Ovary (tissue), 10 donors: ENCODE results near the gene CWF19L1. TPM values are rescaled to one million over a fixed set of nuclear protein-coding genes. Genes with fewer than 3 reads are reported as not detected.
A peak's percentile ranks its signal among the peaks of the same experiment; 100 is the strongest.

Experiments used
- DNase-seq, 5 donors: peaks; one replicate each; pipeline ENCODE4 v3.0.0-alpha.2; 2019 to 2020
- H3K27ac ChIP-seq, 2 donors: fragments of 200-600 bp; one replicate each; pipeline versions ENCODE4 v1.5.1 to v1.8.0; 2019 to 2022
- H3K27me3 ChIP-seq: fragments of 200-600 bp; one replicate; pipeline ENCODE4 v1.8.0; 2022
- H3K36me3 ChIP-seq: fragments of 200-600 bp; sonication (generic); one replicate; pipeline ENCODE4 v1.5.1; 2019
- H3K4me1 ChIP-seq: one replicate; pipeline ENCODE4 v1.8.1; 2013; ENCODE audit warnings: mild to moderate bottlenecking, moderate library complexity; ENCODE audit not compliant: insufficient read depth
- H3K4me3 ChIP-seq: fragments of 200-600 bp; sonication (generic); one replicate; pipeline ENCODE4 v1.5.1; 2017
- H3K9me3 ChIP-seq, 2 donors: fragments of 200-600 bp in 1 of 2; sonication (generic) in 1 of 2; one replicate each; pipeline versions ENCODE4 v1.5.1 to v1.8.1; 2013 to 2019; ENCODE audit warnings: mild to moderate bottlenecking in 1 of 2, moderate library complexity in 1 of 2
- CTCF ChIP-seq, 3 donors: fragments of 450-650 bp in 2 of 3; fragments of 200-600 bp in 1 of 3; IDR thresholded peaks; one replicate each; pipeline versions ENCODE4 v1.5.1 to v1.8.0; 2016 to 2022; ENCODE audit warnings: antibody characterized with exemption in 3 of 3, mild to moderate bottlenecking in 1 of 3
- EP300 ChIP-seq: sonication (generic); formaldehyde crosslinking; IDR thresholded peaks from one replicate; pipeline ENCODE4 v1.6.1; 2017; ENCODE audit warnings: antibody characterized with exemption
- POLR2A ChIP-seq: fragments of 450-650 bp; IDR thresholded peaks from one replicate; pipeline ENCODE4 v1.6.1; 2017; ENCODE audit warnings: antibody characterized with exemption, mild to moderate bottlenecking, moderate library complexity
- WGBS, 3 donors: extraction: QIAGEN DNeasy Blood & Tissue Kit in 1 of 3; methylation state at CpG; one replicate each; pipeline versions ENCODE4 v1.1.5 to v1.1.7; 2013 to 2017; 5-methylcytosine and 5-hydroxymethylcytosine counted together
- intact Hi-C, 4 donors: fragments of 100-400 bp; cut with DNase I; formaldehyde crosslinking; loops; one replicate each; pipeline versions ENCODE4 v1.11.0 to v1.15.1; 2022 to 2023
- long read RNA-seq, 3 donors: library from polyadenylated mRNA in 2 of 3; unstranded in 2 of 3; transcript quantifications; one replicate each; pipeline ENCODE4 v2.0.0 and lab custom pipeline, GENCODE V29; 2021 to 2026
- polyA plus RNA-seq, 2 donors: library from polyadenylated mRNA; stranded (reverse); fragments of 200-250 nt in 1 of 2; fragments of 350-450 nt in 1 of 2; fragmentation: Illumina TruSeq in 1 of 2; extraction: RNeasy Lipid Tissue Mini Kit (QIAGEN cat#74804) in 1 of 2; gene quantifications; one replicate each; pipeline ENCODE4 v1.2.3, GENCODE V29; 2013 to 2014
- total RNA-seq, 7 donors: library from RNA; depleted of rRNA in 2 of 7; stranded (reverse); fragments of >200 nt in 2 of 7; fragmentation: NEBNext Ultra II Directional in 3 of 7; extraction: Animal tissue kit (Norgen Biotek cat#: 25700) in 3 of 7; gene quantifications; one replicate each; pipeline versions ENCODE4 v1.1.0 to v1.2.4, GENCODE V29; 2016 to 2023
- donor health status: DM: no; HTN: no; CAD: no; lungs with moderate emphysema.
- donor health status: DM: no; HTN: no; CAD: no.
- donor health status: Bipolar disorder and iron deficiency.
- donor health status: DM: yes; HTN: yes; CAD: no.
- donor health status: DM: no; HTN: no; CAD: no.
- donor health status: DM: yes; HTN: yes; CAD: no.

Gene CWF19L1
- total RNA-seq = 10 to 100 TPM; 17.1 to 24.6 (median 20.5) TPM
- 10 to 100 TPM; 18.7 to 22.0 TPM for polyA plus RNA-seq
- long read RNA-seq, donor 1, transcript CWF19L1-201 (14 exons, 1,815 nt) = major isoform, 17 of 44 reads
- long read RNA-seq, donor 1, partial matches to known transcripts = 5 of 44 reads
- long read RNA-seq, donor 1, other reads (novel, unspliced or antisense) = 22 of 44 reads
- long read RNA-seq, donor 2, partial matches to known transcripts = 0 of 1 reads
- long read RNA-seq, donor 2, other reads (novel, unspliced or antisense) = 0 of 1 reads
- long read RNA-seq, donor 3, transcript CWF19L1-201 (14 exons, 1,815 nt) = major isoform, 7 of 20 reads
- long read RNA-seq, donor 3, partial matches to known transcripts = 3 of 20 reads
- long read RNA-seq, donor 3, other reads (novel, unspliced or antisense) = 10 of 20 reads

- Histone ChIP-seq H3K4me1 (peaks cover 4% of the 10 kb centered on the region), H3K36me3 (no peaks in the 10 kb centered on the region), H3K27me3 (no peaks in the 10 kb centered on the region), H3K9me3 (no peaks in the 10 kb centered on the region), H3K4me3 (peak within 1 kb of the TSS; percentile 50), H3K27ac (peak within 1 kb of the TSS in 1 of 2 donors; percentile 45)
- TF ChIP-seq POLR2A = peak; percentile 54
- TF ChIP-seq CTCF (IDR thresholded peaks at IDR 0.05) = peak in 1 of 3 donors; percentile 14
- no peak for TF ChIP-seq EP300
- 1 to 2% (median 1%) methylated on average over 49 of the region's 49 CpGs for WGBS, 3 donors
- peak; percentile 82 to 91 (median 85) for DNase-seq
- intact Hi-C loops = no loop called here
Observed at GRCh38 chr10:100267239-100268104, at the start of gene CWF19L1. Gene CWF19L1, minus strand, starts transcription at chr10:100267638. Its CDS starts 45 bp downstream, at chr10:100267593.

- Histone ChIP-seq H3K4me1 (no peaks in the 10 kb centered on the region), H3K9me3 (no peaks in the 10 kb centered on the region), H3K27ac (no peak overlapping the region), H3K36me3 (no peaks in the 10 kb centered on the region), H3K27me3 (no peaks in the 10 kb centered on the region), H3K4me3 (no peak overlapping the region)
- no peak for TF ChIP-seq EP300
- no peak for TF ChIP-seq CTCF (IDR thresholded peaks at IDR 0.05)
- no peak for TF ChIP-seq POLR2A
- WGBS, 3 donors = 70 to 89% (median 81%) methylated on average over 4 of the region's 4 CpGs
- intact Hi-C loops = no loop called here
- no peak for DNase-seq
Observed at GRCh38 chr10:100315615-100316014, 48.2 kb upstream of the CWF19L1 start.

DNA sequence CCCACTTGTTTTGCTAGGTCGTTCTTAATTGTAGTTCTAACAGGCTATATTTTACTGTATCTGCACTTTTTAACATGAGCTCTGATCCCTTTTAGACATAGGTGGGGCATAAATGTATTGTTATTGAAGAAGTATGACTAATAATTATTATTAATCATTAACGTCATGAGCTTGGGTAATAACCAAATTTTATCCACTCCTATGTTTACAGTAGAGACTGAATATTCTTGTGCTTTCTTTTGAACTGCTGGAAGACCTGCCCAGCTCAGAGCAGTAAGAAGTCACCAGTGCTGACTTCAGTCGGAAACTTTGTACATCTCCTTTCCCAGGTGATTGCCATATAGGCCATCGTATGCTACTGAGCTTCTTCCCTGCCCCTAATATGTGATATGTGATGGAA is 43.9 kb upstream of the CWF19L1 start:
- H3K27ac ChIP-seq = no peak overlapping the region
- no peak for DNase-seq
- no peaks in the 10 kb centered on the region for H3K36me3 ChIP-seq
- H3K4me3 ChIP-seq = no peak overlapping the region
- intact Hi-C loops = no loop called here
- no peaks in the 10 kb centered on the region for H3K27me3 ChIP-seq
- H3K9me3 ChIP-seq = no peaks in the 10 kb centered on the region
- no peak for TF ChIP-seq POLR2A
- no peak for TF ChIP-seq EP300
- no peak for TF ChIP-seq CTCF (IDR thresholded peaks at IDR 0.05)
- H3K4me1 ChIP-seq = no peaks in the 10 kb centered on the region
- 65 to 78% (median 73%) methylated on average over 4 of the region's 4 CpGs for WGBS, 3 donors

GRCh38 chr10:100307684-100308083 is 40.2 kb upstream of the CWF19L1 start:
- H3K36me3 ChIP-seq = no peaks in the 10 kb centered on the region
- H3K4me3 ChIP-seq = no peak overlapping the region
- no peaks in the 10 kb centered on the region for H3K27me3 ChIP-seq
- 74 to 81% (median 80%) methylated on average over 3 of the region's 3 CpGs for WGBS, 3 donors
- TF ChIP-seq EP300 (no peak), CTCF (IDR thresholded peaks at IDR 0.05) (no peak), POLR2A (no peak)
- DNase-seq = no peak
- intact Hi-C loops = loop anchor here in 2 of 4 donors (10.0 kb wide), 2 partner anchors 207 to 217 kb away; partner anchors contain the start of genes NDUFB8 (in 1 of the 2) and SEC31B (in 1 of the 2)
- no peaks in the 10 kb centered on the region for H3K4me1 ChIP-seq
- H3K9me3 ChIP-seq = no peaks in the 10 kb centered on the region
- H3K27ac ChIP-seq = no peak overlapping the region
